NOMO-1 (cell line): ENCODE measurements around the gene NKIRAS1.
"Not testable (repeated sequence)": the region's sequence is repeated elsewhere in the genome, so short reads cannot be mapped to it uniquely, and the experiment has no call there.

ENCODE experiments used
- DNase-seq, 2 experiments: peaks; one replicate each; lab custom pipeline; 2025; ENCODE audit not compliant: unreplicated experiment in 2 of 2; lab: John Stamatoyannopoulos, UW

NKIRAS1 gene

DNA sequence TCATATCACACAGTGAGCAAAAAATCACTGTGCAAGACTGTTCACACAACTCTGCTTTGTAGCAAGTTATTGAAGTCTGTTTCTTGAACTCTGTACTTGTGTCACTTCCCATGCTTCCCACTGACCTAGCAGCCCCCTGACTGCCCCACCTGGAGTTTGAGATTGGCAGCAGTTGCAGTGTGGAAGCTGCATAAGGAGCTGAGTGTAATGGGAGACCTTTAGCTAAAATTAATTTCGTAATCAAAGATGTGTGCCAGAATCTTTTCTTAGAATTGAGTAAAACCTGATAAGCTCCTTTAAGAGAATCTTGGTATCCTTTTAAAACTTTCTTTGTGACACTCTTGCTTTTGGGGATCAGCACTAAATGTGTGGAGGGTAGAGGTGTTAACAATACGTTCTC lies 42.8 kb downstream of the NKIRAS1 start:
- DNase-seq, result no peak

DNA sequence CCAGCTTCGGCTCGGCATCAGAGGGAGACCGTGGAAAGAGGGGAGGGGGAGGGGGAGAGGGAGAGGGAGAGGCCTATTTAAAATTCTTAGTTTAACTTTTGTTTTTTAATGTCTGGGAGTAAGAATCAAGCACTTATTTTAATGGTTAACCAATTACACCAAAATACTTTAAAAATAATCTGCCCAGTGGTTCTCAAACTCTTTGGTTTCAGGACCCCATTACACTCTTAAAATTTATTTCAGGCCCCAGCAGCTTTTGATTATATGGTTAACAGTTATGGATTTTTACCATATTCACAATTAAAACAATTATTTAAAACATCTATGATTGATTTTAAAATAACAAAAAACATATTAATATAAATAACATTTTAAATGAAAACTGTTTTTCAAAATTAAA lies 44.5 kb downstream of the NKIRAS1 start:
- DNase-seq, result no peak

DNA sequence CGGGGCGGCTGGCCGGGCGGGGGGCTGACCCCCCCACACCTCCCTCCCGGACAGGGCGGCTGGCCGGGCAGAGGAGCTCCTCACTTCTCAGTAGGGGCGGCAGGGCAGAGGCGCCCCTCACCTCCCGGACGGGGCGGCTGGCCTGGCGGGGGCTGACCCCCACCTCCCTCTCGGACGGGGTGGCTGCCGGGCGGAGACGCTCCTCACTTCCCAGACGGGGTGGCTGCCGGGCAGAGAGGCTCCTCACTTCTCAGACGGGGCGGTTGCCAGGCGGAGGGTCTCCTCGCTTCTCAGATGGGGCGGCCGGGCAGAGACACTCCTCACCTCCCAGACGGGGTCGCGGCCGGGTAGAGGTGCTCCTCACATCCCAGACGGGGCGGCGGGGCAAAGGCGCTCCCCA lies 45.4 kb downstream of the NKIRAS1 start:
- not testable (repeated sequence) for DNase-seq

DNA sequence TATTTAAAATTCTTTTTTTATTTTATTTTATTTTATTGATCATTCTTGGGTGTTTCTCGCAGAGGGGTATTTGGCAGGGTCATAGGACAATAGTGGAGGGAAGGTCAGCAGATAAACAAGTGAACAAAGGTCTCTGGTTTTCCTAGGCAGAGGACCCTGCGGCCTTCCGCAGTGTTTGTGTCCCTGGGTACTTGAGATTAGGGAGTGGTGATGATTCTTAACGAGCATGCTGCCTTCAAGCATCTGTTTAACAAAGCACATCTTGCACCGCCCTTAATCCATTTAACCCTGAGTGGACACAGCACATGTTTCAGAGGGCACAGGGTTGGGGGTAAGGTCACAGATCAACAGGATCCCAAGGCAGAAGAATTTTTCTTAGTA lies 46.1 kb downstream of the NKIRAS1 start:
- not testable (repeated sequence) for DNase-seq

DNA sequence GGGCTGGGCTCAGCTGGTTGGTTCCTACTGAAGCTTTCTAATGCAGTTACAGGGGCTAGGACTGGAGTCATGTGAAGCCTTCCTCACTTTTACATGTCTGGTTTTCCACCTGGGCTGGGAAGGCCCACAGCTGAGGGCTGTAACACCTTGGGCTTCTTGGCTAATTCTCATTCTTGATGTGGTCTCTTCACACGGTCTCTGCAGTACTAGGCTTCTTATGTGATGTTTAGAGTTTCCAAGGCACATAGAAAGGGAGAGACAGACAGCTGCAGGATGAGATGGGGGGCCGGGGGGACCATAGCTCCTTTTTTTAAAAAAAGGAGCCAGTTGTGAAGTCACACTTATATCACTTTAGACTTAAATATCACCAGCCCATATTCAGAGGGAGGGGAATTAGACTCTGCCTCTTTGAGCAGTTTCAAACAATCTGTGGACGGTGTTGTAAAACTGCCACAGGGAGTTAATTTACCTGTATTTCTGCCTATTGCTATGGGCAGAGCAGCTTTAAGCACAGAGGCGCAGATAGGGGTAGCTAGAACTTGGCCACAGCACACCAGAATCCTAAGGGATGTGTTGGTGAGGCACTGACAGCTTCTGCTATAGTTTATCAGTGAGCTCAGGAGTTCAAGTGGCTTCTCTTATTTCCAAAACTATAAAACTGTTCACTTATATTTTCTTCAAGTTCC lies 46.7 kb downstream of the NKIRAS1 start:
- DNase-seq, result no peak

DNA sequence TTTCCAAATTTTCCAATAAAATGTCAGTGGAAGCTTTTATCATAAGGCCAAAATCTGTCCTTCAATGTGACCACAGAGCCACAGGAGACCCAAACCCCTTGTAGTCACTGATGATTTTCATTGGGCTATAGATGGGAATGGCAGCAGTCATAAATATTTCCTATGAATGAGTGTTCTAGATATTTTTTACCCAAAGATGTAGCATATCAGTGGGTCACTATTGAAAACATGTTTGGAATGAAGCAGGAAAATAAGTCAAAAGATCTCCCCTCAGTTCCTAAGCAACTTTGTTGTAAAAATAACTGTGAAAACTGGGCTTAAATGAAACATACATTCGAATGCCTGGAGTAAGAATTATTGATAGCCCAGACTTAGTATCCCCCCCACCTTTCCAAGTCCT lies 49.0 kb downstream of the NKIRAS1 start:
- DNase-seq, result no peak

DNA sequence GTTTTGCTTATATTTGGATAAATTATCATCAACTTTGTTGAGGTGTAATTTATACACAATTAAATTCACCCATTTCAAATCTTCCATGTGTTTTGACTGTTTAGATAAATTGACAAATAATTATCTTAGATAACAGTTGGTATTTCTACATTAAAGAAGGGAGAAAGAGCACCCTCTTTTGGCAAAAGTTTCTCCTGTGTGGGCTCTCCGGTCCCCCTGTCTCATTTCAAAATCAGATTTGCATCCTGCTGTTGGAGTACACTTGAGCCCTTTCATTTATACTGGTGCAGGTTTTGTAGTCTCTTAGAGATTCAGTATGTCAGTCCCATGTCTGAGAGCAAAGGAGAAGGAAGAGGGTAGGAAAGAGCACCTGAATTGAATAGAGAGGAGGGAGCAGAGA lies 49.4 kb downstream of the NKIRAS1 start:
- DNase-seq, result no peak

DNA sequence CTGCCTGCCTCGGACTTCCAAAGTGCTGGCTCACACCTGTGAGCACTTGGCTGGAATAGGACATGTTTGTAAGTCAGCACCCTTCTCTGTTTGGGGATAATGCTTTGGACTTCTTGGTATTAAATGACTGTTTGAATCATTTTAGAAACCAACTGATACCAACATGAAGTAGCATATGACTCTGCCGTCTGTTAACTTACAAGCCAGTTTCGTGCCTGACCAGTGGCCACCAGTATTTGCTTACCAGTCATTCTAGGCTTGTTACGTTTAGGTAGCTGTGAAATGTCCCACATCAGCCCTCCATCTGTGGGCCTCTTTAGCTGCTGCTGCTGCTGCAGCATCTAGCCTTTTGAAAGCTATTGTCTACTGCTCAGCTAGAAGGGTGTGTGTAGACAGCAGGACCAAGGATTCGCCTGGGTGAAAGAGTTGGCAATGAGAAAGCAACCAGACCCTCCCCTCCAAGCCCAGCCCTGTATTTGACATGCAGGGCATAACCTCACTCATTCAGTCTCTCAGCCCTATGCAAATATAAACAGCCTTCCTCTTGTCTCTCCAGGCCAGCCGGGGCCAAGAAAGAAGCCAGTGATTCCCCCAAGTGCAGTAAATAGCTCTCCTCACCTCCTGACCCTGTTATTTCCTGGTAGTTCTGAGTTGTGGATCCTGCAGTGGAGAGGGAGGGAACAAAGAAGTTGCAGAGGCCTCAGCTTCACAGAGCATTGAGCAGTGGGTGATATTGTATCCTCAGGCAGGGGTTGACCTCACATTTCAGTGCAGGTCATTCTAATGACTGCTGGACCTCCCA lies 51.0 kb downstream of the NKIRAS1 start:
- DNase-seq, result no peak

DNA sequence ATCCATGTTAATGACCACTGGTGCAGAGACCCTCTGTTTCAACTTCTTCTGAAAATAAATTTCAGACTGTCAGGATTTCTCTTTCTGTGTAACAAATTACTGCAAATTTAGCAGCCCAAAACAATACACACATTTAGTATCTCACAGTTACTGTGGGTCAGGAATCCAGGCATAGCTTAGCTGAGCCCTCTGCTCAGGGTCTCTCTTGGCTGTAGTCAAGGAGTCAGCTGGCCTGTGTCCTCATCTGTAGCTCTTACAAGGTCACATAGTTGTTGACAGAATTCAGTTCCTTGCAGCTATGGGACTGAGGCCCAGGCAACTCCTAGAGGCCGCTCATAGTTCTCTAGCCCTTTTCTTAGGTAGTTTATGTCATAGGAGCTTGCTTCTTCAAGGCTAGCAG lies 51.9 kb downstream of the NKIRAS1 start:
- DNase-seq, result no peak

DNA sequence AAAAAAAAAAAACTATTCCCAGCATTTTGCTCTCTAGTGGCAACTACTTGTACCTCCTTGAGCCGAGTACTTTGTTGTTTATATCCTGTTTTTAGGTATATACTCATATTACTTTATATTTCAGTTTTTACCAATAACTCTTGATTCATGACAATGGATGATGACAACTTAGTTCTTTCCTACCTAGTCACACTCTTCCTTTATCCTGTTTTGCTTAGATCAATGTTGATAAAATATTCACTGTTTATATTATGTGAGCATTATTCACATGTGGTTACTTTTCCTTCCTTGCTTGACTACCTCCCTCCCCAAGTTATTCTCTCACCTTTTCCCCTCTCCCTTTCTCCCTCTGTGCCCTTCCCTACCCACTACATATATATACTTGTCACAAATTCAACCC lies 53.7 kb downstream of the NKIRAS1 start:
- no peak for DNase-seq

DNA sequence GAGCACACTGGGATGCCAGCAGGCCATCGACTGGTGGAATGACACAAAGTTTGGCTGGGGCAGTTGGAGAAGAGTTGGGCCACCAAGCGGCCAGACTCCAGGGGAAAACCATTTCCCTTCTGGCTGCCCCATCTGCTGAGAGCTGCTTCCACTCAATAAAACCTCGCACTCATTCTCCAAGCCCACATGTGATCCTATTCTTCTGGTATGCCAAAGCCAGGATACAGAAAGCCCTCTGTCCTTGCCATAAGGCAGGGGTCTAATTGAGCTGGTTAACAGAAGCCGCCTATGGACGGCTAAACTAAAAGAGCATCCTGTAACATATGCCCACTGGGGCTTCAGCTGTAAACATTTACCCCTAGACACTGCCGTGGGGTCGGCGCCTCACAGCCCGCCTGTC lies 55.1 kb downstream of the NKIRAS1 start:
- DNase-seq, result no peak

DNA sequence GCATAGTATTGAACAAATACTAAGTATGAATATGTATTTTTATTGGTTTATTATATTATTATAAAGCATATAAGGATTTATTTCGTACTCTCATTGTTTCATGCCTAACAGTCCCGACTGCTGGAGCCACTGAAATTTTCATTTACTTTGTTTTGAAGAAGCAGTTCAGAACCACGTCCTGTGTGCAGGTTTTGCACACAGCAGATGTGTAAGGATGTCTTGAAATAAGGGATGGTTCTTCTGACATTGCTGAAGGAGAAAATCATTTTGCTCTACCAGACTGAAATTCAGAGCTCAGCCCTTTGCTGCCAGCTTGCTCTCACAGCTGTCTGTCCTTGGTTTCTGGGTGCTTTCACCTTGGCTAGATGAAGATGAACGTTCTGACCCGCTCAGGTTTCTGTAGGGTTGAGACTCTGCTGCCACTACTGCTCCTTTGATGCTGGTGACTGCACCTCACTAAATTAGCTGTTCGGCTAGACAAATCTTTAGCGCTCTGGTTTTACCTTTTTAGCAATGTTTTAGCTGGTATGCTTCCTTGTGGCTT lies 56.9 kb downstream of the NKIRAS1 start:
- DNase-seq, result no peak

DNA sequence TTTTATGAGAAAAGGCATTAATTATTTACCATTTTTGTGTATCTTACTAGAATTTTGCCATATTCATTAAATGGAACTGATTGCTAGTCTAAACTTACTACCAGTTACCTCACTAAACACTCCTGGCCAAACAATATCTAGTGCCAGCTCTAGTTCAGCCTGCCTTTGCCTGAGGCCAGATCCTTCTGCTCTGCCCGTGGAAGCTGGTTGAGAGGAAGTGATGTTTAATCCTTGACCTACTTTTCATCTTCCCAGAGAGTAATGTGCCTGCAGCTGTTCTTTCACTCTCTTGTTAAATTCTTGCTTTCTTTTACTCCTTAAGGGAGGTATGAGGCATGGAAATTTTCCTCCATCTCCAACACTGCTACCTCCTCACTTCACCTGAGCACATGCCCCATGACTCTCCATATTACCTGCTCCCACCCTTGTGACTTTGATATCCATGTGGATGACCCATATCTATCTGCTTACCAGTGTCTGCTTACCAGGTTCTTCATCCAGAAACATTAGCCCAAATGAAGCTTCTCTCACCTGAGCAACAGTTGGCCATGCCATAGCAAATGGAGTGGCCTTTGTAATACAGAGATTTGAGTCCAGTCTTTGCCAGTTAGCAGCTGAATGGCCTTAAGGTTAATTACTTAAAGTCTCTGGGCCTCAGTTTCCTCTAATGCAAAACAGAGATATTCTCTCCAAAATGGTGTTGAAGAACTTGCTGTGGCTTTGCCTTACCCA lies 57.6 kb downstream of the NKIRAS1 start:
- DNase-seq, result no peak

DNA sequence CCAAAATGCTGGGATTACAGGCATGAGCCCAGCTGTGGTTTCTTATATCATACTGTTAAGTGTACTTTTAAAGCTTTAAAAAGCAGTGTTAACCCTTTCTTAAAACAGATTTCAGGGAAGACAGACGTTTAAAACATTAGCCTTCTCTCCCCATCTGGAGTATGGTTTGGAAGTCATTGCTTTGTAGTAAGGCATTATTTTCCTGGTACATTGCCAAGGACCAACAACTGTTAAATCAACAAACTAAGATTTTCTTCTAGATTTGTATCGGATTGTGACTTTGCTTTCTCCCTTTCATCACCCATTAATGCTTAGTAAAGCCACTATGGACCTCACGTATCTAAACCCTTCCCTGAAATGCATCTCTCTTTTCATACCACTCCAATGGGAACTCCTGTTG lies 60.5 kb downstream of the NKIRAS1 start:
- DNase-seq, result no peak

DNA sequence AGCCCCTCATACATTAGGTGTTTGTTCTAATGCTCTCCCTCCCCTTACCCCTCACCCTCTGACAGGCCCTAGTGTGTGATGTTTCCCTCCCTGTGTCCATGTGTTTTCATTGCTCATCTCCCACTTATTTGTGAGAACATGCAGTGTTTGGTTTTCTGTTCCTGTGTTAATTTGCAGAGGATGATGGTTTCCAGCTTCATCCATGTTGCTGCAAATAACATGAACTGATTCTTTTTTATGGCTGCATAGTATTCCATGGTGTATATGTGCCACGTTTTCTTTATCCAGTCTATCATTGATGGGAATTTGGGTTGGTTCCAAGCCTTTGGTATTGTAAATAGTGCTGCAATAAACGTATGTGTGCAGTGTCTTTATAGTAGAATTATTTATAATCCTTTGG lies 67.3 kb downstream of the NKIRAS1 start:
- not testable (repeated sequence) for DNase-seq

DNA sequence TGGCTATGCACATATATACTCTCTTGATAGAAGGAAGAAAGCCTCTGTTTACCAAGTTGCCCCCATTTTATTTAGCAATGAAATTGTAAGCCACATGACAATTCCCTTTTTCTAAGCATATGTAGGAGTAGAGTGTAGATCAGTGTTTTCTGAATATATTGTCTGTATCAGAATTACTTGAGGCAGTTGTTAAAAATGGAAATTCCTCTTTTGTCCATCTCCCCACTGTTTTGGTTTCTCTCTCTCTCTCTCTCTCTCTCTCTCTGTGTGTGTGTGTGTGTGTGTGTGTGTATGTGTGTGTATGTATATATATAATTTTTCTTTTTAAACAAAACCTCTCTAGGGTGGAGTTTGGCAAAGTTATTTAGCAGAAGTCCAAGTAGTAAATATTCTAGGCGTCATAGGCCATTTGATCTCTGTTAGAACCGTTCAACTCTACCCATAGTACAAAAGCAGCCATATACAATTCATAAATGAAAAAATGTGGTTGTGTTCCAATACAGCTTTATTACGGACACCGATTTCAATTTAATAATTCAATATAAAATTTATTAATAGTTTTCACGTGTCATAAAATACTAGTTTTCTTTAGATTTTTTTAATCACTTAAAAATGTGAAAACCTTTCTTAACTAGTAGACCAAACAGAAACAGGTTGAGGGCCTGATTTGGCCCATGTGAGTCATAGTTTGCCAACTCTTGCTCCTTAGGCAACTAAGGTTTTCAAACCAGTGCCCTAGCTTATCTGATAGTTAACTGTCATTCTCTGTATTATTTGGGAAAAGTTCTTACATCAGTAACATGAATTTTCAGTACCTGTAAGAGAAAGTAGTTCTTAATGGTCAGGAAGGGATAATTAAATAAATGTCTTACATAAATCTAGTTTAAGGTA lies 71.2 kb downstream of the NKIRAS1 start:
- no peak for DNase-seq

DNA sequence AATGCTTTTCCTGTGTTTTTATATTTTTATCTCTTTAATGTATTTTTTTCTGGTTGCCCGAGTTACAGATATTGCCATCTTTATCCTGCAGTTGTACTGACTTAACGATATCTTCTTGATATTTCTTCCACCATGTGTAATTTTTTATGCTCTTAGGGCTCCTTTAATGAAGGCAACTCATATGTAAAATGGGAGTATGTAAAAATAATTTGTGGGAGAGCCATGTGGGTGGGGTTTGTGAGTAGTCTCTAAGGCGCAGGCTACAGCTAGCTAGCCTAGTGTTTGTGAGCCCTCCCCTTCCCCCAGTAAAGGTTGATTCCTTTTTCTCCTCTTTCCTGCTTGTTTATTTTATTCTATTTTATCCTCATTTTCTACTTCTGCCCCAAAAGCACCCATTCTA lies 72.9 kb downstream of the NKIRAS1 start:
- no peak for DNase-seq
